Spinal cord (tissue), 10 donors: Measurements from ENCODE around the gene UVRAG. TPM values are rescaled to one million over a fixed set of nuclear protein-coding genes. Genes with fewer than 3 reads are reported as not detected.

Source experiments
- DNase-seq, 6 donors: peaks; one replicate each; pipeline versions ENCODE4 v3.0.0 to v3.0.0-alpha.2; 2013 to 2015; ENCODE audit warnings: low spot score in 6 of 6, low read depth in 4 of 6
- H3K27ac ChIP-seq: one replicate; pipeline ENCODE4 v1.5.1; 2013; ENCODE audit warnings: low read depth, low read length, control low read depth
- H3K27me3 ChIP-seq: one replicate; pipeline ENCODE4 v1.6.1; 2013; ENCODE audit warnings: low read length; ENCODE audit not compliant: control insufficient read depth, insufficient read depth
- H3K36me3 ChIP-seq: one replicate; pipeline ENCODE4 v1.6.1; 2013; ENCODE audit warnings: low read length; ENCODE audit not compliant: control insufficient read depth, insufficient read depth
- H3K4me1 ChIP-seq: one replicate; pipeline ENCODE4 v1.6.1; 2013; ENCODE audit warnings: low read length; ENCODE audit not compliant: control insufficient read depth, insufficient read depth
- H3K4me3 ChIP-seq: one replicate; pipeline ENCODE4 v1.5.1; 2013; ENCODE audit warnings: low read depth, low read length, control low read depth
- H3K9me3 ChIP-seq: one replicate; pipeline ENCODE4 v1.6.1; 2013; ENCODE audit warnings: low read length; ENCODE audit not compliant: control insufficient read depth, insufficient read depth
- WGBS: methylation state at CpG from one replicate; pipeline ENCODE4 v1.1.5; 2013; ENCODE audit warnings: missing lambda C conversion rate; ENCODE audit not compliant: insufficient coverage; 5-methylcytosine and 5-hydroxymethylcytosine counted together
- polyA plus RNA-seq, 2 donors: library from polyadenylated mRNA; unstranded; fragments of 120-200 nt; gene quantifications; one replicate each; pipeline ENCODE4 v1.2.1, GENCODE V29; 2013; ENCODE audit not compliant: insufficient read length in 2 of 2
- total RNA-seq, 2 donors: library from RNA; depleted of rRNA in 1 of 2; stranded (reverse); fragments of 120-200 nt in 1 of 2; fragments of >200 nt in 1 of 2; gene quantifications; one replicate each; pipeline versions ENCODE4 v1.2.3 to v1.2.4, GENCODE V29; 2013 to 2014
- donor health status: healthy.

UVRAG gene
- total and polyA plus RNA-seq, 4 donors: 17.8 to 40.8 (median 22.3) TPM

DNA sequence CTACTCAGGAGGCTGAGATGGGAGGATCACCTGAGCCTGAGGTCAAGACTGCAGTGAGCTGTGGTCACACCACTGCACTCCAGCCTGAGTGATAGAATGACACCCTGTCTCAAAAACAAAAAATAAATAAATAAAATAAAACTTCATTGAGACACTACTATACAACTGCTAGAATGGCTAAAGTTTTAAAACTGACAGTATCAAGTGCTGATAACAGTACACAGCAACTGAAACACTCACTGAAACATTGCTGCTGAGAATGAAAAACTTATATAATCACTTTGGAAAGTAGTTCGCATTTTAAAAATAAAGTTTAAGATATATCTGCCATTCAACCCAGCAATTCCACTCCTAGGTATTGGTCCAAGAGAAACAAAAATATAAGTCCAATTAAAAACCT is 290.6 kb downstream of the UVRAG start:
- no peak overlapping the region for H3K4me3 ChIP-seq
- no peak for DNase-seq
- WGBS: no CpG with 5 or more reads among the region's 1 CpG
- no peak overlapping the region for H3K27ac ChIP-seq
- no peaks in the 10 kb centered on the region for H3K36me3 ChIP-seq
- no peaks in the 10 kb centered on the region for H3K4me1 ChIP-seq
- H3K9me3 ChIP-seq: no peaks in the 10 kb centered on the region
- H3K27me3 ChIP-seq: no peaks in the 10 kb centered on the region

DNA sequence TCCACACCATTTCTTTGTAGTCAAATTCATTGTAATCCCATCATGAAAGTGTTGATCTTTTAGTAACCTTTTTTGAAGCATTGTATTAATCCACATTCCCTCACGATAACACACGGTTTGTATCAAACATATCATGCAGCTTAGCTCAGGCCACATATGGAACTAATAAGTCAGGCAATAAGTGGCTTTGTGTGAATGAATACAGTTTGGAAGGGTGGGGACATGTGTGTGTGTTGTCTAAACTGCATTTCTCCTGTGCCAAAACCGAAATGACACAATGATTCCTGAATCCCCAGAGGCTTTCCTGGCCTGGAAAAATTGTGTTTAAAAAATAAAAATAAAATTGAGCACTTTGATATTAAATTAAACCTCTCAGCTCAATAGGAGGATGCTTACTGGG is 293.0 kb downstream of the UVRAG start:
- Histone ChIP-seq H3K4me3 (no peak overlapping the region), H3K4me1 (no peaks in the 10 kb centered on the region), H3K27me3 (no peaks in the 10 kb centered on the region), H3K9me3 (no peaks in the 10 kb centered on the region), H3K27ac (no peak overlapping the region), H3K36me3 (no peaks in the 10 kb centered on the region)
- WGBS: no CpG with 5 or more reads among the region's 3 CpGs
- no peak for DNase-seq

DNA sequence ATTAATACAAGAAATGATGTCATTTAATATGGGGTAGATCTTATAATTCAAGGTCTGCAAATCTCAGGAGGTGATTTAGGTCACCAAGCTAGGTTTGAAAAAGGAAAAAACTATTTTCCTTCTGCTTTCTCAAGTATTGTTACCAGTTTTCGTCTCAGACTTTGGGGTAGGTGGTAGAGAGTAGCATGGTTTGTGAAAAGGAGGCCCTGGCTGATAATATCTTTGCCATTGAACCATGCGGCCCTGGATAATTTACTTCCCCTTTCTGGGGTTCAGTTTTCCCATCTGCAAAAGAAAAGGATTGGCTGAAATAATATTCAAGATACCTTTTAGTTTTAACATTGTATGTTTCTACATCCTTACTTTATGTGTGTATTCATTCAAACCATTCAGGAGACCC is 299.2 kb downstream of the UVRAG start:
- no peak overlapping the region for H3K4me3 ChIP-seq
- no peak for DNase-seq
- H3K36me3 ChIP-seq: no peaks in the 10 kb centered on the region
- H3K27me3 ChIP-seq: no peaks in the 10 kb centered on the region
- no CpG with 5 or more reads among the region's 2 CpGs for WGBS
- H3K4me1 ChIP-seq: no peaks in the 10 kb centered on the region
- H3K9me3 ChIP-seq: no peaks in the 10 kb centered on the region
- no peak overlapping the region for H3K27ac ChIP-seq

DNA sequence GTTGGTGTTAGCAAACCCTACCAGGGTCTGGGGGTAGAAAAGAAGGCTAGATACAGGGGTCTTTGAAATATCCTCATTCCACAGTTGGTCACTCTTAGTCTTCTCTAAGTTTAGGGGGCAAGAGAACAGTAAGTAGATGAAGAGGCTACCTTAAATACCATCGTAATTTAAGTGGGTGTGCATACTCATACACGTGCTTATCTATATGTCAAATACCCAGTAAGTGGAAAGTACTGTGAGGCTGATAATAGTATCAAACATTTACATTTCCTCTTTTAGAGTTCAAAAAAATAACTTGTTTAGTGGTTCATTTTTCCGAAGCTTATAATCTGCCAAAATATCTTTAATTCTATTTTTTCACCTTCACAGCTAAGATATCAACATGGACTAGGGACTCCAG is 300.5 kb downstream of the UVRAG start:
- Histone ChIP-seq H3K9me3 (no peaks in the 10 kb centered on the region), H3K27ac (no peak overlapping the region), H3K36me3 (no peaks in the 10 kb centered on the region), H3K4me1 (no peaks in the 10 kb centered on the region), H3K4me3 (no peak overlapping the region), H3K27me3 (no peaks in the 10 kb centered on the region)
- no CpG with 5 or more reads among the region's 3 CpGs for WGBS
- no peak for DNase-seq

DNA sequence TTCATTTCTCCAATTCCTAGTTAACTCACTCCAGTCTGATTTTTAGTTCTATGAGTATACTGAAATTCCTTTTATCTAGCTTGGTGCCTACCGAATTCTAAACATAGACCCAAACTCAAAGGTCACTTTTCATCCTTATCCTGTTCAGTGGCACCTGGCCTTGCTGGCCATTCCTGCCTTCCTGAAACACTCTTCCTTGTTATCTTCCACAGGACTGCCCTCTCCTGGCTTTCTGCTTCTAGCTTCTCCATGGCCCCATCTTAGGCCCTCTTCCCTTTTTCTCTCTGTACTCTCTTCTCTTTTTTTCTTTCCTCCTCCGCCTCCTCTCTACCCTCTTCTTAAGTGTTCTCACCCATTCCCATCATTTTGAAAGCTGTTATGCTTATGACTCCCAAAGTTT is 304.0 kb downstream of the UVRAG start:
- no peaks in the 10 kb centered on the region for H3K36me3 ChIP-seq
- WGBS: 90% methylated on average over 2 of the region's 2 CpGs
- no peaks in the 10 kb centered on the region for H3K9me3 ChIP-seq
- H3K27me3 ChIP-seq: no peaks in the 10 kb centered on the region
- H3K27ac ChIP-seq: no peak overlapping the region
- H3K4me3 ChIP-seq: no peak overlapping the region
- H3K4me1 ChIP-seq: peaks cover 4% of the 10 kb centered on the region
- no peak for DNase-seq

DNA sequence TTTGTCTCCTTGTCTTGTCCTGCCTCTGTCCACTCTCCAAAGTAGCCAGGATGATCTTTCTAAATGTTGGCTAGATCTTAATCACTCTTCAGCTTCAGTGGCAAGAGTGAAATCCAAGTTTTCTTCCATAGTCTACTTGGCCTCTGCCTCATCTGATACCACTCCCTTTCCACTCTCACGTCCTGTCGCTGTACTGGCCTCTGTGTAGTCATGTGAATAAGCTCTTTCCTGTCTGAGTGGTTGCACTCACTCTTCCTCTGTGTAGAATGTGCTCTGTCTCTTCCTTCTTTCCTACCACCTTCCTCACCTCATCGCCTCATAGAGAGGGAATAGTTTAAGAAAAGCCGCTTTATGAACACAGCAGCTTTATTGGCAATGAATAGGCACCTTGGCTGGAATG is 304.8 kb downstream of the UVRAG start:
- Histone ChIP-seq H3K4me3 (no peak overlapping the region), H3K9me3 (no peaks in the 10 kb centered on the region), H3K4me1 (peaks cover 4% of the 10 kb centered on the region), H3K27me3 (no peaks in the 10 kb centered on the region), H3K27ac (no peak overlapping the region), H3K36me3 (no peaks in the 10 kb centered on the region)
- WGBS: no CpG with 5 or more reads among the region's 4 CpGs
- DNase-seq: peak in 1 of 6 donors; percentile 30

DNA sequence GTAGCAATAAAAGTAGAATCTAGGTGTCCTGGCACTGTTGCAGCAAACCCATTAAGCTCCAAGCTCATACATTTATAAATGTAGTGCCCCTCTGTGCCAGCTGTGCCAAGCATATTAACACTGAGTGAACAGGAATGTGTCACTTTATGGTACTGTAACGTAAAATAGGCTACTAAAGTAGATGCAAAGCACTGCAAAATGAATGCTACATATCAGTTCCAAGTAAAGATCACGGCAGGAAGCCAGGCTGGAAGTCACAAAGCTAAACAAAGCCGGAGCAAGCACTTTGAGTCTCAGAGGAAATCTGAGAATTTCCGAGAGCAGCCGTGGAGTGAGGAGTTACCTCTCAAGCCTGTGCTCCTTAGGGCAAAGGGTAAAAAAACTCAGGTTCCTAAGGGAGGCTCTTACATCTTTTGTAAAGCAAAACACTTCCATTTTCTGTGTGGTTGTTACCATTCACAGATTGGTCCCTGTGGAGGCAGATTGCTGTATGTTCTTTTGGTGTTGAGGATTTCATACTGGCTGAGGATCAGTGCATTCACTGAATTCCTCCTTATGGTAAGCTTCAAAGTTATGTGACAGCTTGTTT is 305.6 kb downstream of the UVRAG start:
- no peaks in the 10 kb centered on the region for H3K36me3 ChIP-seq
- H3K4me3 ChIP-seq: no peak overlapping the region
- H3K4me1 ChIP-seq: peaks cover 4% of the 10 kb centered on the region
- WGBS: 9% methylated on average over 4 of the region's 5 CpGs
- H3K27ac ChIP-seq: no peak overlapping the region
- H3K27me3 ChIP-seq: no peaks in the 10 kb centered on the region
- peak in 3 of 6 donors; percentile 28 to 92 (median 84) for DNase-seq
- no peaks in the 10 kb centered on the region for H3K9me3 ChIP-seq

DNA sequence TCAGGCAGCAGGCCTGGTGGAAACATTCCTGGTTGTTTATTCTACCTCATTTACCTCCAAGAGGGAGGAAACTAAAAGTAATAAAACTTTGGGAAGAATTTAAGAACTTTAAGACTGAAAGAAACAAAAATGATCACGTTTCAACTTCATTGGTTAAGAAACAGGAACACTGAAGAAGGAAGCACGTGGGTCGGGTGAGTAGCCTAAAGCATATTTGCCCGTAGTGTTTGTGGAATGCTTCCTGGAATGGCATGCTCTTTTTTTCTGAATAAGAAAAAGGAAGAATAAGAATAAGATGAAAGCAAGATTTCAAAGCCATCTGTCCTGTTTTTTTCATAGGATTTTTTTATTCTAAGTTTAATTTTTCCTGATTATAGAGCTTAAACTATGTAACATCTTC is 308.2 kb downstream of the UVRAG start:
- Histone ChIP-seq H3K4me1 (peaks cover 4% of the 10 kb centered on the region), H3K27ac (no peak overlapping the region), H3K27me3 (no peaks in the 10 kb centered on the region), H3K9me3 (no peaks in the 10 kb centered on the region), H3K36me3 (no peaks in the 10 kb centered on the region), H3K4me3 (no peak overlapping the region)
- WGBS: 72% methylated on average over 3 of the region's 4 CpGs
- peak in 1 of 6 donors; percentile 37 for DNase-seq

DNA sequence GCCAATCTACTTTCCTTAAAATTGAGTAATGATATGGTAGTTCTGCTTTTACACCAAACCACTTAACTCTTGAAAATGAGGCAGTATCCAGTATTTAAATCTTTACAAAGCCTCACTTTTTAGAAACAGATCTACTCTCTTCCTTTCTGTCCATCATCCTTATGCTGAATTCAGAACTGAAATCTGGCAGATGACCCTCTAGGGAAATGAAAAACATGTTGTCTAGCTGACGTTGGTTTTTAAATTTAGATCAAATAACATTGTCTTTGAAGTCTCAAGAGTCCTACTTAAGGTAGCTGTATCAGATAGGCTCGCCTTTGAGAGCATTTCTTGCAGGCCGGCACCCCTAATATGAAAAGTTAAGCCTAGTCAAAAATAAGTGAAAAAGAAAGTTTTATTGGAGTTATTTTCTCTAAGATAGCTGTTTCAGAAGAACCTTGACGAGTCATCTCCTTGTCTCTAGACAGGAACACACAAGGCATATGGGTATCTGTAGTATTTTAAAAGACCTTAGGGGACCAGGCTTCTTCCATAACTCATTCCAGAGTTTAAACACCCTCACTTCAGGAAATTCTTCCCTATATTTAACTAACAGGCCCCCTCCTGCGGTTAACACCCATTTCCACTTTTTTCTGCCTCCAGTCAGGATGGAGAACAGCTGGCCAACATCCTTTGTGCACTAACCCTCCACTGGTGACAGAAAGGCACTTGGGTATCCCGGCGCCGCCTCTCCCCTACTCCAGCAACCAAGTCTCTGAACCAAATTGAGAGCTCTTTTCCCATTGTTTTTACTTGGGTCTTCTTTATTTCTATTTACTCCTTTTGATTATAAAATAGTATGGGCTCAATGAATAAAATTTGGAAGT is 310.1 kb downstream of the UVRAG start:
- no peak overlapping the region for H3K4me3 ChIP-seq
- H3K9me3 ChIP-seq: no peaks in the 10 kb centered on the region
- no peaks in the 10 kb centered on the region for H3K36me3 ChIP-seq
- DNase-seq: peak in 1 of 6 donors; percentile 15
- H3K27ac ChIP-seq: no peak overlapping the region
- peaks cover 4% of the 10 kb centered on the region for H3K4me1 ChIP-seq
- no peaks in the 10 kb centered on the region for H3K27me3 ChIP-seq
- whole genome bisulfite sequencing: 89% methylated on average over 1 of the region's 8 CpGs

DNA sequence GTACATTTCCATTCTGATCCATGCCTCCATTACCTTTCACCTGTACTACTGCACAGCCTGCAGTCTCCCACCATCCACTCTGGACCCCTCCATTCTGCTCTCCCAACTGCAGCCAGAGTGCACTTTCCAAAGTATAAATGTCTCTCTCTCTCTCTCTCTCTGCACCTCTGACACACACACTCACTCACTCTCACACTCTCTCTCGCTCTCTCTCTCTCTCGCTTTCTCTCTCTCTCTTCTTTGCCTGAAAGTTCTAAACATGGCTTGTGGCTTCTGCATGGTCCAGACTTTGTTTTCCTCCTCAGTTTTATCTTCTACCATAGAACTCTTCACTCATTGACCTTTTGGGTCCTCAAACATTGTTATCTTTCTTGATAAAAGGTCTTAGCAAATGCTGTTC is 314.7 kb downstream of the UVRAG start:
- DNase-seq: no peak
- Histone ChIP-seq H3K9me3 (no peaks in the 10 kb centered on the region), H3K27me3 (no peaks in the 10 kb centered on the region), H3K36me3 (no peaks in the 10 kb centered on the region), H3K27ac (no peak overlapping the region), H3K4me1 (peaks cover 6% of the 10 kb centered on the region), H3K4me3 (no peak overlapping the region)
- 96% methylated on average over 2 of the region's 2 CpGs for WGBS
